ENCODE measurements around the gene FBP1. TPM values are rescaled to one million over a fixed set of nuclear protein-coding genes. Genes with fewer than 3 reads are reported as not detected.

FBP1 gene
- total RNA-seq, 5 donors from 2014 or later (not counting 1 experiment from before 2014, with no cell fraction given): 3.5 to 6.6 (median 3.8) TPM

GRCh38 chr9:94586316-94586715 is 53.0 kb downstream of the FBP1 start:
- Histone ChIP-seq H3K4me3 (ENCODE audit: control insufficient read depth in 1 of 2, extremely low read depth in 1 of 2, low read length in 1 of 2) (no peak overlapping the region), H3K27ac (ENCODE audit: low read length) (no peak overlapping the region), H3K36me3 (ENCODE audit: control insufficient read depth in 2 of 2, extremely low read depth in 1 of 2, insufficient read depth in 1 of 2, low read length in 1 of 2) (no peaks in the 10 kb centered on the region), H3K4me1 (ENCODE audit: control insufficient read depth in 1 of 2, extremely low read depth in 1 of 2, insufficient read depth in 2 of 2, low read length in 2 of 2) (peaks cover 7 to 12% of the 10 kb centered on the region in 2 experiments), H3K9me3 (no peaks in the 10 kb centered on the region), H3K27me3 (replicated peaks in 1 of 2; ENCODE audit: control insufficient read depth in 2 of 2, extremely low read depth in 1 of 2, insufficient read depth in 2 of 2, low read length in 1 of 2) (peaks cover 0 to 18% of the 10 kb centered on the region in 2 experiments)
- no peak for DNase-seq
- POLR2A ChIA-PET: no interaction called here
- Mint-ChIP-seq H3K27me3 (peaks cover 8 to 14% of the 10 kb centered on the region in 2 donors), H3K36me3 (no peaks in the 10 kb centered on the region), H3K27ac (no peak overlapping the region), H3K9me3 (no peaks in the 10 kb centered on the region), H3K4me1 (peaks cover 14 to 27% (median 23%) of the 10 kb centered on the region in 3 donors), H3K4me3 (no peak overlapping the region)
- CTCF ChIA-PET: no interaction called here
- WGBS (ENCODE audit: insufficient coverage): no CpG with 5 or more reads among the region's 4 CpGs
- ATAC-seq (replicated peaks in 1 of 4): no peak

- Histone ChIP-seq H3K4me1 (ENCODE audit: control insufficient read depth in 1 of 2, extremely low read depth in 1 of 2, insufficient read depth in 2 of 2, low read length in 2 of 2) (peaks cover 7 to 12% of the 10 kb centered on the region in 2 experiments), H3K4me3 (ENCODE audit: control insufficient read depth in 1 of 2, extremely low read depth in 1 of 2, low read length in 1 of 2) (no peak overlapping the region), H3K9me3 (no peaks in the 10 kb centered on the region), H3K27ac (ENCODE audit: low read length) (no peak overlapping the region), H3K27me3 (replicated peaks in 1 of 2; ENCODE audit: control insufficient read depth in 2 of 2, extremely low read depth in 1 of 2, insufficient read depth in 2 of 2, low read length in 1 of 2) (peaks cover 0 to 18% of the 10 kb centered on the region in 2 experiments), H3K36me3 (ENCODE audit: control insufficient read depth in 2 of 2, extremely low read depth in 1 of 2, insufficient read depth in 1 of 2, low read length in 1 of 2) (no peaks in the 10 kb centered on the region)
- 0% methylated on average over 3 of the region's 6 CpGs for WGBS (ENCODE audit: insufficient coverage)
- DNase-seq (peak in 18 of 35 experiments; percentile 2 to 57 (median 8)), ATAC-seq (replicated peaks in 1 of 4) (peak; percentile 43 to 83 (median 56))
- ChIA-PET POLR2A (no interaction called here), CTCF (no interaction called here)
- Mint-ChIP-seq H3K4me1 (peaks cover 14 to 27% (median 23%) of the 10 kb centered on the region in 3 donors), H3K27me3 (peaks cover 8 to 9% of the 10 kb centered on the region in 2 donors), H3K36me3 (no peaks in the 10 kb centered on the region), H3K4me3 (no peak overlapping the region), H3K9me3 (no peaks in the 10 kb centered on the region), H3K27ac (no peak overlapping the region)
These were observed 54.8 kb downstream of the FBP1 start for GRCh38 chr9:94584555-94584954.

GRCh38 chr9:94581728-94582127 is 57.6 kb downstream of the FBP1 start:
- Mint-ChIP-seq H3K27me3 (peaks cover 1 to 4% of the 10 kb centered on the region in 2 donors), H3K4me3 (no peak overlapping the region), H3K27ac (no peak overlapping the region), H3K36me3 (no peaks in the 10 kb centered on the region), H3K4me1 (peaks cover 14 to 21% (median 19%) of the 10 kb centered on the region in 3 donors), H3K9me3 (no peaks in the 10 kb centered on the region)
- ChIA-PET POLR2A (no interaction called here), CTCF (no interaction called here)
- H3K27ac ChIP-seq (ENCODE audit: low read length): no peak overlapping the region
- peaks cover 7 to 12% of the 10 kb centered on the region in 2 experiments for H3K4me1 ChIP-seq (ENCODE audit: control insufficient read depth in 1 of 2, extremely low read depth in 1 of 2, insufficient read depth in 2 of 2, low read length in 2 of 2)
- no peaks in the 10 kb centered on the region for H3K9me3 ChIP-seq
- ATAC-seq (replicated peaks in 1 of 4) (no peak), DNase-seq (no peak)
- no peak overlapping the region for H3K4me3 ChIP-seq (ENCODE audit: control insufficient read depth in 1 of 2, extremely low read depth in 1 of 2, low read length in 1 of 2)
- peaks cover 0 to 7% of the 10 kb centered on the region in 2 experiments for H3K27me3 ChIP-seq (replicated peaks in 1 of 2; ENCODE audit: control insufficient read depth in 2 of 2, extremely low read depth in 1 of 2, insufficient read depth in 2 of 2, low read length in 1 of 2)
- WGBS (ENCODE audit: insufficient coverage): 91% methylated on average over 4 of the region's 5 CpGs
- H3K36me3 ChIP-seq (ENCODE audit: control insufficient read depth in 2 of 2, extremely low read depth in 1 of 2, insufficient read depth in 1 of 2, low read length in 1 of 2): no peaks in the 10 kb centered on the region

GRCh38 chr9:94577571-94577970 is 61.7 kb downstream of the FBP1 start:
- no peaks in the 10 kb centered on the region for H3K27me3 ChIP-seq (replicated peaks in 1 of 2; ENCODE audit: control insufficient read depth in 2 of 2, extremely low read depth in 1 of 2, insufficient read depth in 2 of 2, low read length in 1 of 2)
- no peak for DNase-seq
- ATAC-seq (replicated peaks in 1 of 4): no peak
- no peaks in the 10 kb centered on the region for H3K9me3 ChIP-seq
- H3K27ac ChIP-seq (ENCODE audit: low read length): no peak overlapping the region
- 0% methylated on average over 1 of the region's 2 CpGs for WGBS (ENCODE audit: insufficient coverage)
- ChIA-PET POLR2A (no interaction called here), CTCF (no interaction called here)
- no peaks in the 10 kb centered on the region for H3K4me1 Mint-ChIP-seq
- H3K36me3 Mint-ChIP-seq: no peaks in the 10 kb centered on the region
- no peaks in the 10 kb centered on the region for H3K9me3 Mint-ChIP-seq
- no peak overlapping the region for H3K4me3 ChIP-seq (ENCODE audit: control insufficient read depth in 1 of 2, extremely low read depth in 1 of 2, low read length in 1 of 2)
- H3K4me3 Mint-ChIP-seq: no peak overlapping the region
- H3K27me3 Mint-ChIP-seq: peaks cover 7 to 25% of the 10 kb centered on the region in 2 donors
- H3K4me1 ChIP-seq (ENCODE audit: control insufficient read depth in 1 of 2, extremely low read depth in 1 of 2, insufficient read depth in 2 of 2, low read length in 2 of 2): no peaks in the 10 kb centered on the region
- H3K36me3 ChIP-seq (ENCODE audit: control insufficient read depth in 2 of 2, extremely low read depth in 1 of 2, insufficient read depth in 1 of 2, low read length in 1 of 2): no peaks in the 10 kb centered on the region
- no peak overlapping the region for H3K27ac Mint-ChIP-seq

GRCh38 chr9:94577036-94577435 is 62.3 kb downstream of the FBP1 start:
- no peak overlapping the region for H3K4me3 Mint-ChIP-seq
- Histone ChIP-seq H3K27me3 (replicated peaks in 1 of 2; ENCODE audit: control insufficient read depth in 2 of 2, extremely low read depth in 1 of 2, insufficient read depth in 2 of 2, low read length in 1 of 2) (no peaks in the 10 kb centered on the region), H3K4me3 (ENCODE audit: control insufficient read depth in 1 of 2, extremely low read depth in 1 of 2, low read length in 1 of 2) (no peak overlapping the region), H3K9me3 (no peaks in the 10 kb centered on the region), H3K27ac (ENCODE audit: low read length) (no peak overlapping the region), H3K36me3 (ENCODE audit: control insufficient read depth in 2 of 2, extremely low read depth in 1 of 2, insufficient read depth in 1 of 2, low read length in 1 of 2) (no peaks in the 10 kb centered on the region), H3K4me1 (ENCODE audit: control insufficient read depth in 1 of 2, extremely low read depth in 1 of 2, insufficient read depth in 2 of 2, low read length in 2 of 2) (no peaks in the 10 kb centered on the region)
- no peaks in the 10 kb centered on the region for H3K9me3 Mint-ChIP-seq
- DNase-seq: no peak
- no CpG with 5 or more reads among the region's 1 CpG for whole genome bisulfite sequencing (ENCODE audit: insufficient coverage)
- no peaks in the 10 kb centered on the region for H3K36me3 Mint-ChIP-seq
- POLR2A ChIA-PET: no interaction called here
- CTCF ChIA-PET: no interaction called here
- ATAC-seq (replicated peaks in 1 of 4): no peak
- no peak overlapping the region for H3K27ac Mint-ChIP-seq
- H3K4me1 Mint-ChIP-seq: no peaks in the 10 kb centered on the region
- peaks cover 12 to 30% of the 10 kb centered on the region in 2 donors for H3K27me3 Mint-ChIP-seq

GRCh38 chr9:94576131-94576530 is 63.2 kb downstream of the FBP1 start:
- no peak for DNase-seq
- ATAC-seq (replicated peaks in 1 of 4): no peak
- no peak overlapping the region for H3K4me3 Mint-ChIP-seq
- no peaks in the 10 kb centered on the region for H3K9me3 Mint-ChIP-seq
- H3K4me1 Mint-ChIP-seq: no peaks in the 10 kb centered on the region
- no peaks in the 10 kb centered on the region for H3K27me3 ChIP-seq (replicated peaks in 1 of 2; ENCODE audit: control insufficient read depth in 2 of 2, extremely low read depth in 1 of 2, insufficient read depth in 2 of 2, low read length in 1 of 2)
- WGBS (ENCODE audit: insufficient coverage): 100% methylated on average over 1 of the region's 2 CpGs
- H3K9me3 ChIP-seq: no peaks in the 10 kb centered on the region
- H3K36me3 Mint-ChIP-seq: no peaks in the 10 kb centered on the region
- H3K27me3 Mint-ChIP-seq: peaks cover 16 to 36% of the 10 kb centered on the region in 2 donors
- H3K36me3 ChIP-seq (ENCODE audit: control insufficient read depth in 2 of 2, extremely low read depth in 1 of 2, insufficient read depth in 1 of 2, low read length in 1 of 2): no peaks in the 10 kb centered on the region
- no peak overlapping the region for H3K27ac Mint-ChIP-seq
- POLR2A ChIA-PET: no interaction called here
- H3K27ac ChIP-seq (ENCODE audit: low read length): no peak overlapping the region
- no peak overlapping the region for H3K4me3 ChIP-seq (ENCODE audit: control insufficient read depth in 1 of 2, extremely low read depth in 1 of 2, low read length in 1 of 2)
- CTCF ChIA-PET: interaction anchor here in 1 of 2 donors (0.5 kb wide), 1 partner anchor 26 kb away, joined by 5 read pairs; no protein-coding TSS in a partner anchor
- H3K4me1 ChIP-seq (ENCODE audit: control insufficient read depth in 1 of 2, extremely low read depth in 1 of 2, insufficient read depth in 2 of 2, low read length in 2 of 2): no peaks in the 10 kb centered on the region

Measured in T-cell (primary cell).